Motor neuron (in vitro differentiated cells): ENCODE measurements around the gene C12orf57. TPM values are rescaled to one million over a fixed set of nuclear protein-coding genes. Genes with fewer than 3 reads are reported as not detected.

Source experiments
- ATAC-seq, 8 experiments: fragments of 200-7000 bp; cut with Tn5 transposase; replicated peaks in 6 of 8; 2 replicates each; pipeline ENCODE4 v1.8.0; 2021; ENCODE audit warnings: mild to moderate bottlenecking in 8 of 8, moderate library complexity in 8 of 8
- H3K27ac ChIP-seq, 2 donors: fragments of 250-450 bp; sonication (Bioruptor Pico); 2 replicates each; pipeline ENCODE4 v1.9.0; 2021; ENCODE audit warnings: antibody characterized with exemption in 2 of 2, mild to moderate bottlenecking in 2 of 2, moderate library complexity in 1 of 2
- H3K4me1 ChIP-seq, 2 donors: fragments of 250-450 bp; sonication (Bioruptor Pico); replicated peaks in 1 of 2; 2 replicates each; pipeline ENCODE4 v1.6.1; 2021; ENCODE audit warnings: antibody characterized with exemption in 2 of 2, mild to moderate bottlenecking in 2 of 2, moderate library complexity in 1 of 2
- H3K4me3 ChIP-seq, 5 donors: fragments of 250-450 bp; sonication (Bioruptor Pico); 2 replicates each; pipeline ENCODE4 v1.9.0; 2021; ENCODE audit warnings: antibody characterized with exemption in 5 of 5, mild to moderate bottlenecking in 5 of 5, moderate library complexity in 4 of 5
- WGBS, 10 experiments: fragments of 450-650 bp; shearing (Covaris generic); methylation state at CpG; one replicate each; pipeline ENCODE4 v1.0.0; 2022; 5-methylcytosine and 5-hydroxymethylcytosine counted together
- in situ Hi-C, 9 experiments: fragments of 400-800 bp; cut with MboI; loops; one replicate each; pipeline ENCODE4 v1.15.0; 2021; ENCODE audit warnings: low sequenced_read_pairs in 9 of 9, low pct_unique_long_range_greater_than_20kb in 2 of 9; ENCODE audit not compliant: unreplicated experiment in 9 of 9
- total RNA-seq, 8 experiments: library from RNA; unstranded; fragments of 300-600 nt; gene quantifications; 2 replicates each; pipeline versions ENCODE4 v1.2.3 to v1.2.4, GENCODE V29; 2022

Gene C12orf57
- total RNA-seq, 8 experiments from 2014 or later = 150 to 828 (median 513) TPM

DNA sequence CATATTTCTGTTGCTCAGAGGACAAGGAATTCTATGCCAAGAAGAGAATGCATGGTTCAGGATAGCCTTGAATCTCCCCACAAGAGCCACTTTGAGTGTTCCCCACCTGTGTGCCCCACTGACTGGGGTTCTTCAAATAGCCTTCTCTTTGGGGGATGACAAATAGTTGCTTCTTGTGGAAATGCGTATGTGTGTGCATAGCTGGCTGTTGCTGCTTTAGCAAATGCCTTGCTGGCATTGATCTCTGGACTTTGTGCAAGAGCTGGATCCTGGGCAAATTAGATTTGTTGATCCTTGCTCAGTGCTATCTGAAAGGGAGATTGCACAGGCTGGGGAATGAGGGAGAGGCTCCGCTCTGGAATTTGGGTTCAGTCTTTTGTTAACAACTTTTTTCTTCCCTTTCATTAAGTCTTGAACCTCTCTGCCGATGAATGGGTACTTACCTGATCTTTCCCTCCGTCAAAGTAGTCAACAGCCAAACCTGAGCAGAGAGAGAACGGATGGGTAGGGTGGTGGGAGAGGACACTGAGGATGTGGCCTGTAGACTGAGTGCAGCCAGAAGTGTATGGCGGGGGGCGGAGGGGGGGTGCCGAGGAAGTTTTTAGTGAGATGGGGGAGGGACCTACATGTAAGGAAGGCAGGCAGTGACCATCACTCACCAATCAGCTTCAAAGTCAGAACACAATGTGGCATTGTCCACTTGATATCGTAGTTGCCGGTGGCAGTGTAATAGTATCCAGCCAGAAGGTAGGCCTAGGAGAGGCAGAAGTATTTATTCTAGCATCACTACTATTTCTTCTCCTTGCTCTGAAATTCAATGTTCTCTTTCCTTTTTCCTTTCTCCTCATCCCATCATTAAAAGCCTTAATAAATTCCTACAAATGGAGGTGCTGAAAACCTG is 37.6 kb downstream of the C12orf57 start:
- ATAC-seq = no peak
- Histone ChIP-seq H3K4me1 (no peaks in the 10 kb centered on the region), H3K4me3 (no peak overlapping the region), H3K27ac (no peak overlapping the region)
- 74 to 100% (median 86%) methylated on average over 1 to 6 of the region's 10 CpGs; no CpG with 5 or more reads in 2 of the 10 experiments for WGBS, 10 experiments
- in situ Hi-C loops = no loop called here

DNA sequence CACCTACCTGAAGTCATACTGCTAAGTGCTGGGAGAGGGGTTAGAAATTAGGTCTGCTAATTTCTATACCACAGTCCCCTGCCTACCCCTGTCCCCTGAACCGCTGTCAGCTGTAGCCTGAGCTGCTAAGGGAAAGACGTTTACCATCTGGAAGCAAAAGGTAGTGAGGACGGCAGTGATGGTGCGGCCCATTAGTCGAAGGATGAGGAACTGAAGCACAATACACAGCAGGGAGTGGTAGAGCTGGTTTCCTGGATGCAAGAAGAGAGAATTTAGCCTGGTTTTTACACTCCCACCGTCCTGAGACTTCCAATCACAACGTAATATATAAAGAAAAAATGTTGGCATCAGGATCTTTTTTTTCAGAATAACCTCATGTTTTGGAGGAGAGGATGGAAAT is 38.7 kb downstream of the C12orf57 start:
- H3K4me1 ChIP-seq = no peaks in the 10 kb centered on the region
- WGBS, 10 experiments = 80 to 100% (median 87%) methylated on average over 2 to 7 of the region's 7 CpGs
- in situ Hi-C loops = no loop called here
- no peak overlapping the region for H3K4me3 ChIP-seq
- H3K27ac ChIP-seq = no peak overlapping the region
- ATAC-seq = no peak

DNA sequence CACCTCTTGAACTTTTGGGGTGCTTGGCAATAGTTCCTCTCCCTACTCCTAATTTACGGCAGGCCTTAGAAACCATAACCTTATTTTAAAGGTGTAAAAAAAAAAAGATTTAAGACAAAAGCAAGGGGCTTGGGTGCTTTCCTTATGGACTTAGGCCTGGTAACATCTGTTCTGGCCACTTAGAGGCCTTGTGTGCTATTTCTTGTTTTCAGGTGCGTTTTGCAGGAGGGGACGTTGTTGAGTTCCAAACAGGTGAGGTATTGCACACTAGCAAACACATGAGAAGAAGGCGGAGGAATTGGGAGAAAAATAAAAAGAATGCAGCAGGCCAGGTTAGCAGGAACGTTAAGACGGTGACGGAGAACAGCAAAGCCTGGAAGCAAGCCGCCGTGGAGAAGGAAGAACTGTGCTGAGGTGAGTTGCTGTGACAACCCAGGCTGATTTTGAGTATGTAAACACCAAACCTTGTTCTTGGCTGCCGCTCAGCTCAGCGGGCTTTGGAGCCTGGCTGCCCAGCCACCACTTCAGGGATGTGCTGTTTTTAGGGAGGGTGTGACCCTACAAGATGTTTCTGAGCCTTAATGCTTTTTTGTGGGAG is 44.2 kb downstream of the C12orf57 start:
- peak in 1 of 8 experiments; percentile 82 for ATAC-seq
- no peaks in the 10 kb centered on the region for H3K4me1 ChIP-seq
- 89 to 100% (median 96%) methylated on average over 1 to 10 of the region's 11 CpGs for WGBS, 10 experiments
- no peak overlapping the region for H3K27ac ChIP-seq
- in situ Hi-C loops = no loop called here
- no peak overlapping the region for H3K4me3 ChIP-seq

Other genes starting within 250 kb of the C12orf57 start
- gene PIANP, start 243.2 kb upstream of the C12orf57 start, total RNA-seq = 1 to 10 TPM in 7 of 8 experiments, under 1 TPM in 1; 0.94 to 7.9 (median 2.8) TPM
- 100 to 1,000 TPM in 1 of 8 experiments, 10 to 100 TPM in 7; 23.0 to 115 (median 44.1) TPM for gene COPS7A, start 220.0 kb upstream of the C12orf57 start, total RNA-seq
- 100 to 1,000 TPM; 122 to 181 (median 151) TPM for gene MLF2, start 190.9 kb upstream of the C12orf57 start, total RNA-seq
- 100 to 1,000 TPM; 117 to 609 (median 256) TPM for gene PTMS, start 177.7 kb upstream of the C12orf57 start, total RNA-seq
- gene LAG3, start 171.5 kb upstream of the C12orf57 start, total RNA-seq = 1 to 10 TPM in 3 of 8 experiments, under 1 TPM in 5; 0.21 to 2.8 (median 0.66) TPM
- 1 to 10 TPM in 5 of 8 experiments, under 1 TPM in 3; 0.49 to 2.8 (median 1.1) TPM for gene CD4, start 154.5 kb upstream of the C12orf57 start, total RNA-seq
- 10 to 100 TPM in 5 of 8 experiments, 1 to 10 TPM in 3; 4.8 to 48.2 (median 32.8) TPM for gene GPR162, start 122.2 kb upstream of the C12orf57 start, total RNA-seq
- gene P3H3, start 115.6 kb upstream of the C12orf57 start, total RNA-seq = 10 to 100 TPM in 7 of 8 experiments, 1 to 10 TPM in 1; 9.9 to 31.2 (median 17.8) TPM
- gene GNB3, start 103.1 kb upstream of the C12orf57 start, total RNA-seq = 1 to 10 TPM; 1.1 to 8.4 (median 4.5) TPM
- 10 to 100 TPM in 3 of 8 experiments, 1 to 10 TPM in 5; 3.0 to 36.3 (median 6.2) TPM for gene CDCA3, start 92.7 kb upstream of the C12orf57 start, total RNA-seq
- gene USP5, start 91.9 kb upstream of the C12orf57 start, total RNA-seq = 100 to 1,000 TPM in 1 of 8 experiments, 10 to 100 TPM in 7; 52.3 to 122 (median 75.2) TPM
- gene TPI1, start 76.5 kb upstream of the C12orf57 start, total RNA-seq = 100 to 1,000 TPM; 544 to 781 (median 685) TPM
- 10 to 100 TPM in 3 of 8 experiments, 1 to 10 TPM in 5; 6.3 to 13.6 (median 8.3) TPM for gene SPSB2, start 70.7 kb upstream of the C12orf57 start, total RNA-seq
- gene LRRC23, start 39.2 kb upstream of the C12orf57 start, total RNA-seq = 10 to 100 TPM in 3 of 8 experiments, 1 to 10 TPM in 5; 4.1 to 51.0 (median 7.1) TPM
- gene ENO2, start 29.4 kb upstream of the C12orf57 start, total RNA-seq = 100 to 1,000 TPM in 5 of 8 experiments, 1 to 10 TPM in 3; 2.6 to 399 (median 169) TPM
- 10 to 100 TPM in 6 of 8 experiments, 1 to 10 TPM in 2; 4.3 to 51.5 (median 15.8) TPM for gene ATN1, start 16.1 kb upstream of the C12orf57 start, total RNA-seq
- not detected for gene RNU7-1, start 206 bp upstream of the C12orf57 start, total RNA-seq
- 1 to 10 TPM in 2 of 8 experiments, under 1 TPM in 6; 0.22 to 2.4 (median 0.88) TPM for gene PTPN6, start 7.3 kb downstream of the C12orf57 start, total RNA-seq
- gene PHB2, start 26.6 kb downstream of the C12orf57 start, total RNA-seq = 100 to 1,000 TPM; 146 to 327 (median 222) TPM
- gene EMG1, start 26.9 kb downstream of the C12orf57 start, total RNA-seq = 10 to 100 TPM; 19.5 to 53.0 (median 31.6) TPM
- gene LPCAT3, start 74.5 kb downstream of the C12orf57 start, total RNA-seq = 100 to 1,000 TPM in 1 of 8 experiments, 10 to 100 TPM in 5, 1 to 10 TPM in 2; 7.8 to 168 (median 19.7) TPM
- gene C1S, start 116.7 kb downstream of the C12orf57 start, total RNA-seq = 100 to 1,000 TPM in 3 of 8 experiments, 10 to 100 TPM in 1, 1 to 10 TPM in 4; 1.3 to 909 (median 17.9) TPM
- 100 to 1,000 TPM in 1 of 8 experiments, 10 to 100 TPM in 3, 1 to 10 TPM in 3, under 1 TPM in 1; 0.79 to 747 (median 6.4) TPM for gene C1R, start 148.4 kb downstream of the C12orf57 start, total RNA-seq
- gene C1RL, start 165.2 kb downstream of the C12orf57 start, total RNA-seq = 10 to 100 TPM in 4 of 8 experiments, 1 to 10 TPM in 4; 1.5 to 61.5 (median 11.1) TPM
- gene RBP5, start 184.9 kb downstream of the C12orf57 start, total RNA-seq = 1 to 10 TPM in 5 of 8 experiments, under 1 TPM in 3; 0.38 to 5.4 (median 1.4) TPM
- 10 to 100 TPM; 15.1 to 62.6 (median 44.1) TPM for gene CLSTN3, start 186.3 kb downstream of the C12orf57 start, total RNA-seq
- gene PEX5, start 245.7 kb downstream of the C12orf57 start, total RNA-seq = 10 to 100 TPM; 26.8 to 39.9 (median 33.0) TPM